Activated T-cell treated with anti-CD3 and anti-CD28 coated beads, Interleukin-2, amount 50 U/mL, for 24 hours (primary cell): ENCODE results near the gene CTPS2.

ENCODE experiments used
- DNase-seq: peaks from one replicate; pipeline ENCODE4 v3.0.0-alpha.2; 2020
- H3K27ac Mint-ChIP-seq: 2 replicates; pipeline ENCODE4 v1.8.0; 2020; ENCODE audit warnings: mild to moderate bottlenecking, mixed read lengths
- H3K27me3 Mint-ChIP-seq: 2 replicates; pipeline ENCODE4 v1.8.0; 2020; ENCODE audit warnings: mixed read lengths
- H3K36me3 Mint-ChIP-seq: 2 replicates; pipeline ENCODE4 v1.8.0; 2020; ENCODE audit warnings: low read depth, mixed read lengths
- H3K4me1 Mint-ChIP-seq: 2 replicates; pipeline ENCODE4 v1.8.0; 2020; ENCODE audit warnings: low read depth, mixed read lengths
- H3K4me3 Mint-ChIP-seq: 2 replicates; pipeline ENCODE4 v1.8.0; 2020; ENCODE audit warnings: mild to moderate bottlenecking, moderate library complexity, mixed read lengths
- H3K9me3 Mint-ChIP-seq: 2 replicates; pipeline ENCODE4 v1.8.0; 2020; ENCODE audit warnings: mixed read lengths

The CTPS2 gene

GRCh38 chrX:16700734-16701133 lies 11.7 kb downstream of the CTPS2 start:
- no peaks in the 10 kb centered on the region for H3K9me3 Mint-ChIP-seq
- no peak overlapping the region for H3K4me3 Mint-ChIP-seq
- peaks cover 23% of the 10 kb centered on the region for H3K27me3 Mint-ChIP-seq
- no peaks in the 10 kb centered on the region for H3K4me1 Mint-ChIP-seq
- no peak for DNase-seq
- no peak overlapping the region for H3K27ac Mint-ChIP-seq
- H3K36me3 Mint-ChIP-seq: peaks cover 6% of the 10 kb centered on the region

GRCh38 chrX:16699389-16699788 lies 13.1 kb downstream of the CTPS2 start:
- Mint-ChIP-seq H3K9me3 (no peaks in the 10 kb centered on the region), H3K36me3 (peaks cover 6% of the 10 kb centered on the region), H3K4me3 (no peak overlapping the region), H3K27me3 (peaks cover 19% of the 10 kb centered on the region), H3K27ac (no peak overlapping the region), H3K4me1 (peaks cover 2% of the 10 kb centered on the region)
- no peak for DNase-seq

GRCh38 chrX:16696956-16697355 lies 15.5 kb downstream of the CTPS2 start:
- Mint-ChIP-seq H3K4me3 (no peak overlapping the region), H3K27ac (no peak overlapping the region), H3K36me3 (peaks cover 10% of the 10 kb centered on the region), H3K4me1 (peaks cover 2% of the 10 kb centered on the region), H3K27me3 (peaks cover 15% of the 10 kb centered on the region), H3K9me3 (no peaks in the 10 kb centered on the region)
- no peak for DNase-seq

GRCh38 chrX:16695079-16695676 lies 17.3 kb downstream of the CTPS2 start:
- peaks cover 14% of the 10 kb centered on the region for H3K36me3 Mint-ChIP-seq
- H3K4me1 Mint-ChIP-seq: peaks cover 2% of the 10 kb centered on the region
- DNase-seq: peak; percentile 79
- peaks cover 11% of the 10 kb centered on the region for H3K27me3 Mint-ChIP-seq
- H3K9me3 Mint-ChIP-seq: no peaks in the 10 kb centered on the region
- H3K4me3 Mint-ChIP-seq: no peak overlapping the region
- no peak overlapping the region for H3K27ac Mint-ChIP-seq

DNA sequence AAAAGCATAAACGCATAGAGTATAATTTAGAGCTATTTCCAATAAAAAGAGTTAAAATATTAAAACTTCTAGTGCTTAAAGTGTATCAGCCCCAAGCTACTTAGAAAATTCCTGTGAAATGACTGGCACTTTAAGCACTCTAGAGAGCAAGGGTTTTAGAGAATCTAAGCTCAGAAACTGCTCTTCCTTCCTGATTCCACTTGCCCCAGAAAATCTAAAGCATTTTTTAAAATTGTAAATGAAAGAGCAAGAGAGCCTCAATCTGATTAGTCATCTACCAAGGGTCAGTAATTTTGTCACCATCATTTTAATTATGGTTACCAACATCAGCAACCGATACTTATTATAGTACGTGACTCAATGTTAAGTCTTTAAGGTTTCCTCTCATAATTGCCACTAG lies 25.0 kb downstream of the CTPS2 start:
- H3K4me3 Mint-ChIP-seq: no peak overlapping the region
- no peaks in the 10 kb centered on the region for H3K4me1 Mint-ChIP-seq
- no peak for DNase-seq
- no peaks in the 10 kb centered on the region for H3K9me3 Mint-ChIP-seq
- peaks cover 19% of the 10 kb centered on the region for H3K36me3 Mint-ChIP-seq
- H3K27me3 Mint-ChIP-seq: peaks cover 17% of the 10 kb centered on the region
- H3K27ac Mint-ChIP-seq: no peak overlapping the region

GRCh38 chrX:16683007-16683664 lies 29.3 kb downstream of the CTPS2 start:
- H3K4me1 Mint-ChIP-seq: no peaks in the 10 kb centered on the region
- H3K27ac Mint-ChIP-seq: no peak overlapping the region
- H3K36me3 Mint-ChIP-seq: peaks cover 20% of the 10 kb centered on the region
- H3K9me3 Mint-ChIP-seq: no peaks in the 10 kb centered on the region
- no peak overlapping the region for H3K4me3 Mint-ChIP-seq
- no peak for DNase-seq
- peaks cover 26% of the 10 kb centered on the region for H3K27me3 Mint-ChIP-seq

DNA sequence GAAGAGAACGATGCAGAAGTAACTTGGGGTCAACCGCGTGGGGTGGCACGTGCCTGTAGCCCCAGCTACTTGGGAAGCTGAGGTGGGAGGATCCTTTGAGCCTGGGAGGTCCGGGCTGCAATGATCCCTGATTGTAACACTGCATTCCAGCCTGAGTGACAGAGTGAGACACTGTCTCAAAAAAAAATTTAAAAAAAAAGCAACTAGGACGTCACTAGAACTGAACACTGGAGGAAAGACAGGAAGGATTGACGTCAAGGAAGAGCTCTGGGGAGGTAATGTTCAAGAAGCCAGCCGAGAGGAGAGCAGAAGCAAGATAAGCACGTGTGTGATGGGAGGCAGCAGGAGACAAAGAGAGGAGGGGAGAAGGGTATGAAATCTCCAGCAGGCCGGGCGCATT lies 33.8 kb downstream of the CTPS2 start:
- no peaks in the 10 kb centered on the region for H3K9me3 Mint-ChIP-seq
- H3K4me1 Mint-ChIP-seq: no peaks in the 10 kb centered on the region
- DNase-seq: no peak
- no peak overlapping the region for H3K4me3 Mint-ChIP-seq
- H3K27ac Mint-ChIP-seq: no peak overlapping the region
- H3K36me3 Mint-ChIP-seq: peaks cover 16% of the 10 kb centered on the region
- H3K27me3 Mint-ChIP-seq: peaks cover 26% of the 10 kb centered on the region

DNA sequence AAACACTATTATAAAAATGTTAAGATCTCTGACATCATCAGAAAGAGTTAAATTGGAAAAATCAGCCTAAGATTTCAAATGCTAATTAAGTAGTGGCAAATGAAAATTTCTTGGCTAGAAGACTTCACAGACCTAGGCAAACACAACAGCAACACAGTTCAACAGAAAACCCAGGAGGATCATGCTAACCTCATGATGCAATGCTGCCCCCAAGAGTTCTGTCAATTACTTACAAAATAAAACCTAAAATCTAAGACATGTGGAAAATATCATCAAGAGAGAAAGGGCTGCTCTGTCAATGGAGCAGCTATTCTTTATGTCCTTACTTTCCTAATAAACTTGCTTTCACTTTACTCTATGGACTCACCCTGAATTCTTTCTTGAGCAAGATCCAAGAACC lies 41.5 kb downstream of the CTPS2 start:
- H3K27me3 Mint-ChIP-seq: peaks cover 16% of the 10 kb centered on the region
- no peaks in the 10 kb centered on the region for H3K4me1 Mint-ChIP-seq
- no peak overlapping the region for H3K27ac Mint-ChIP-seq
- no peak overlapping the region for H3K4me3 Mint-ChIP-seq
- no peak for DNase-seq
- no peaks in the 10 kb centered on the region for H3K9me3 Mint-ChIP-seq
- H3K36me3 Mint-ChIP-seq: peaks cover 3% of the 10 kb centered on the region

- H3K27me3 Mint-ChIP-seq: peaks cover 24% of the 10 kb centered on the region
- no peak overlapping the region for H3K4me3 Mint-ChIP-seq
- peaks cover 1% of the 10 kb centered on the region for H3K4me1 Mint-ChIP-seq
- no peak for DNase-seq
- no peak overlapping the region for H3K27ac Mint-ChIP-seq
- no peaks in the 10 kb centered on the region for H3K9me3 Mint-ChIP-seq
- peaks cover 3% of the 10 kb centered on the region for H3K36me3 Mint-ChIP-seq
Measured at GRCh38 chrX:16666541-16666940, 45.9 kb downstream of the CTPS2 start.

- no peak for DNase-seq
- Mint-ChIP-seq H3K27me3 (peaks cover 24% of the 10 kb centered on the region), H3K27ac (no peak overlapping the region), H3K9me3 (no peaks in the 10 kb centered on the region), H3K36me3 (peaks cover 3% of the 10 kb centered on the region), H3K4me3 (no peak overlapping the region), H3K4me1 (peaks cover 1% of the 10 kb centered on the region)
Measured at GRCh38 chrX:16665089-16665488, 47.4 kb downstream of the CTPS2 start.

- no peak for DNase-seq
- peaks cover 3% of the 10 kb centered on the region for H3K36me3 Mint-ChIP-seq
- peaks cover 24% of the 10 kb centered on the region for H3K27me3 Mint-ChIP-seq
- H3K27ac Mint-ChIP-seq: no peak overlapping the region
- H3K4me3 Mint-ChIP-seq: no peak overlapping the region
- peaks cover 1% of the 10 kb centered on the region for H3K4me1 Mint-ChIP-seq
- H3K9me3 Mint-ChIP-seq: no peaks in the 10 kb centered on the region
Measured at GRCh38 chrX:16664626-16665025, 47.8 kb downstream of the CTPS2 start.

DNA sequence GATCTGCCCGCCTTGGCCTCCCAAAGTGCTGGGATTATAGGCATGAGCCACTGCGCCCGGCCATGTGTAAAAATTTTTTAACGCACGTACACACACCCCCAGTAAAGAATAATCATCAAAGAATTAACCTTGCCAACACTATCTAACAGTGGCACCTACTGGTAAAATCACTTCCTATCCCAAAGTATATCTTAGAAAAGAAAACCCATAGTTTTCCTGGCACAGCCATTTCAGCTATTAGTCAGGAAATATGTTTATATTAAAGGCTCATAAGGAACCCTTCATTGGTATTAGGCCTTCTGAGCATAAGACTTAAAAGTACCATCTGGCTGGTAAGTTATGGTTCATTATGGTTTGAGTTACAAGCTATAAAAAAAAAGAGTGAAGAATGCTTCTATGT lies 48.4 kb downstream of the CTPS2 start:
- no peak for DNase-seq

GRCh38 chrX:16662402-16662801 lies 50.1 kb downstream of the CTPS2 start:
- DNase-seq: no peak
- H3K27ac Mint-ChIP-seq: no peak overlapping the region
- no peak overlapping the region for H3K4me3 Mint-ChIP-seq
- peaks cover 1% of the 10 kb centered on the region for H3K4me1 Mint-ChIP-seq
- peaks cover 3% of the 10 kb centered on the region for H3K36me3 Mint-ChIP-seq
- H3K27me3 Mint-ChIP-seq: peaks cover 24% of the 10 kb centered on the region
- no peaks in the 10 kb centered on the region for H3K9me3 Mint-ChIP-seq

More for the DNA sequence above, 48.4 kb downstream of the CTPS2 start:
- Mint-ChIP-seq H3K36me3 (peaks cover 3% of the 10 kb centered on the region), H3K4me1 (peaks cover 1% of the 10 kb centered on the region), H3K27me3 (peaks cover 26% of the 10 kb centered on the region), H3K9me3 (no peaks in the 10 kb centered on the region), H3K4me3 (no peak overlapping the region), H3K27ac (no peak overlapping the region)

DNA sequence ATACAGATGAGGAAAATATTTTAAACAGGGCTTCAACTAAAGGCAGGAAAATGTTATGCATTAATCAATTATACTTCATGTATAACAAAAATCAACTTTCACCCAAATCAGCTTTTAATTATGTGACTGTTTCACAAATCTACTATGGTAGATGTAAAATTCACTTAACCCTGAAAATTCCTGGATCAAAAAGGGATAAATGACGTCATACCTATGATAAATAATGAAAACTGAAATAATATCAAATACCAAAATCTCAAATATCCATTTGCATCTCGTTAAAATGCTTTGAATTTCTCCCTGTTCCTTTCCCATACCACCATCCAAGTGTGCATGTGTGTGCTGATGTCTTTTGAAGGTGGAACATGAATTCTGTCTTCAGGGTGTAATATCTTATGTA lies 51.0 kb downstream of the CTPS2 start:
- Mint-ChIP-seq H3K36me3 (peaks cover under 1% of the 10 kb centered on the region), H3K4me3 (no peak overlapping the region), H3K27me3 (peaks cover 27% of the 10 kb centered on the region), H3K9me3 (no peaks in the 10 kb centered on the region), H3K4me1 (peaks cover 1% of the 10 kb centered on the region), H3K27ac (no peak overlapping the region)
- DNase-seq: no peak

DNA sequence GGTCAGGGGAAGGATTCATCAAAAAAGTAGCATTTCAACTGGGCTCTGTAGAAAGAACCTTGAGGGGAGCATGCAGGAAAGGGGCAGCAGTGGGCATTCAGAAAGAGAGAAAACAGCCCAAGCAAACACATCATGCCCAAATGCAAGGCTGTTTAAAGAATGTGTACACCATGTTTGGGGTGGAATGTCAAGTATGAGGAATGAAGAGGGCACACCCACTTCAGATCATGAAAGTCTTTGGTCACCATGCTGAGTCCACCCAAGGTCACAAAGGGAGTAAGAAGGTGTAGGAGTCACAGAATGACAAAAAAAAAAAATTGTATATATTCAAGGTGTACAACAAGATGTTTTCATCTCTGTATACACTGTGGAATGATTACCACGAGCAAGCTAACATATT lies 53.1 kb downstream of the CTPS2 start:
- Mint-ChIP-seq H3K4me3 (no peak overlapping the region), H3K27ac (no peak overlapping the region), H3K9me3 (no peaks in the 10 kb centered on the region), H3K36me3 (no peaks in the 10 kb centered on the region), H3K27me3 (peaks cover 22% of the 10 kb centered on the region), H3K4me1 (no peaks in the 10 kb centered on the region)
- DNase-seq: no peak
